ENCODE data around the gene LAMA5. TPM values are rescaled to one million over a fixed set of nuclear protein-coding genes. Genes with fewer than 3 reads are reported as not detected.

LAMA5 gene
- total RNA-seq, 1 experiment from 2014 or later: 1,050 TPM

DNA sequence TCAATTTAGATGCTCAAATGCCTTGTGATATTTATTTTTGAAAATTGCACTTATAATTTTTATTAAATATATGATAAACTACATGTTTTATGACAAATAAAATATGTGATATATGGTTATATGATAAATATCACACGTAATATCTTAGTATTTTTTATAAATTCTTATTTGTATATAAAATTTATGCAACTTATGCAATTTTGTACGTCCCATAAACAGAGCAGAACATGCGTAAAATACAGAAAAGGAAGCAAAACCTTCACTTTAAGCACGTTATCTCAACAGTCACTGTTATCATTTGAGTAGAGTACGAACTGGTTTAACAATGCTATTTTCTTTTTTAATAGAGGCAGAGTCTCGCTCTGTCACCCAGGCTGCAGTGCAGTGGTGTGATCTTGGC lies 80.0 kb downstream of the LAMA5 start:
- Mint-ChIP-seq H3K36me3 (ENCODE audit: insufficient read depth, unreplicated experiment) (peaks cover 77% of the 10 kb centered on the region), H3K27ac (ENCODE audit: unreplicated experiment) (no peak overlapping the region), H3K4me3 (ENCODE audit: unreplicated experiment) (no peak overlapping the region), H3K4me1 (ENCODE audit: low read depth, unreplicated experiment) (no peaks in the 10 kb centered on the region), H3K9me3 (ENCODE audit: unreplicated experiment) (no peaks in the 10 kb centered on the region), H3K27me3 (ENCODE audit: insufficient read depth, unreplicated experiment) (no peaks in the 10 kb centered on the region)
- Histone ChIP-seq H3K27me3 (replicated peaks; ENCODE audit: control insufficient read depth, insufficient read depth, low read length) (no peaks in the 10 kb centered on the region), H3K4me1 (no peaks in the 10 kb centered on the region), H3K4me3 (ENCODE audit: low read depth, low read length) (no peak overlapping the region), H3K9me3 (no peaks in the 10 kb centered on the region), H3K36me3 (ENCODE audit: control insufficient read depth, insufficient read depth, low read length) (peaks cover 16% of the 10 kb centered on the region)
- BruUV-seq (replicated peaks): no TSS peak
- intact Hi-C loops (cut with micrococcal nuclease; ENCODE audit: unreplicated experiment): no loop called here
- POLR2A ChIA-PET: no interaction called here
- DNase-seq: no peak
- TF ChIP-seq, protein P1, sequence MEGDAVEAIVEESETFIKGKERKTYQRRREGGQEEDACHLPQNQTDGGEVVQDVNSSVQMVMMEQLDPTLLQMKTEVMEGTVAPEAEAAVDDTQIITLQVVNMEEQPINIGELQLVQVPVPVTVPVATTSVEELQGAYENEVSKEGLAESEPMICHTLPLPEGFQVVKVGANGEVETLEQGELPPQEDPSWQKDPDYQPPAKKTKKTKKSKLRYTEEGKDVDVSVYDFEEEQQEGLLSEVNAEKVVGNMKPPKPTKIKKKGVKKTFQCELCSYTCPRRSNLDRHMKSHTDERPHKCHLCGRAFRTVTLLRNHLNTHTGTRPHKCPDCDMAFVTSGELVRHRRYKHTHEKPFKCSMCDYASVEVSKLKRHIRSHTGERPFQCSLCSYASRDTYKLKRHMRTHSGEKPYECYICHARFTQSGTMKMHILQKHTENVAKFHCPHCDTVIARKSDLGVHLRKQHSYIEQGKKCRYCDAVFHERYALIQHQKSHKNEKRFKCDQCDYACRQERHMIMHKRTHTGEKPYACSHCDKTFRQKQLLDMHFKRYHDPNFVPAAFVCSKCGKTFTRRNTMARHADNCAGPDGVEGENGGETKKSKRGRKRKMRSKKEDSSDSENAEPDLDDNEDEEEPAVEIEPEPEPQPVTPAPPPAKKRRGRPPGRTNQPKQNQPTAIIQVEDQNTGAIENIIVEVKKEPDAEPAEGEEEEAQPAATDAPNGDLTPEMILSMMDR (IDR thresholded peaks at IDR 0.05; ENCODE audit: insufficient read depth in 1 of 2, low read depth in 1 of 2, low read length in 1 of 2, severe bottlenecking in 1 of 2, unreplicated experiment in 1 of 2): no peak
- CTCF ChIA-PET: no interaction called here

DNA sequence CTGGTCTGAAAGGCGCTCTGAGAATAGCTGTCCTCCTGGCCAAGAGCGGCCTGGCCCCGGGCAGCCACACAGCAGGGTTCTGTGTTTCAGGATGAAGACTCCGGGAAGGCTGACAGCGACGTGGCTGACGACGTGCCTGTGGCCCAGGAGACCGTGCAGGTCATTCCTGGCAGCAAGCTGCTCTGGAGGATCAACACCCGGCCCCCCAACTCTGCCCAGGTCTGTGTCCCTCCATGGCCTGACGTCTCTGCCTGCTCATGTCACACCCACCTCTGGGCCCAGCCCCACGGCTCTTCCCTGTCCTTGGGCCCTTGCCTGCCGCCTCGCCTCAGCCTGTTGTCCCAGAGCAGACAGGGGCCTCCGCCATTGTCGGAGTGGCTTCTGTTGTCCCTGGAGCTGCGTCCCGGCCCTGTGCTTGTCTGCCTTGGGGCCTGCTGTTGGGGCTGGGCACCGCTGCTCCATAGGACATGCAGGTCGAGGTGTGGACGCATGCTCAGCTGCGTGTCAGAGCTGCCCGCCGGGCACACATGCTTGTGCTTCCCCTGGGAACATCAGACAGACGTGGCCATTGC lies 80.5 kb downstream of the LAMA5 start:
- no peak overlapping the region for H3K27ac Mint-ChIP-seq (ENCODE audit: unreplicated experiment)
- H3K4me3 Mint-ChIP-seq (ENCODE audit: unreplicated experiment): no peak overlapping the region
- ChIA-PET POLR2A (no interaction called here), CTCF (interaction anchor here (0.7 kb wide), 1 partner anchor 20 kb away, joined by 4 read pairs; no protein-coding TSS in a partner anchor)
- BruUV-seq (replicated peaks): no TSS peak
- Histone ChIP-seq H3K36me3 (ENCODE audit: control insufficient read depth, insufficient read depth, low read length) (peaks cover 17% of the 10 kb centered on the region), H3K4me3 (ENCODE audit: low read depth, low read length) (no peak overlapping the region), H3K27me3 (replicated peaks; ENCODE audit: control insufficient read depth, insufficient read depth, low read length) (no peaks in the 10 kb centered on the region), H3K9me3 (no peaks in the 10 kb centered on the region), H3K4me1 (no peaks in the 10 kb centered on the region)
- TF ChIP-seq, protein P1 (IDR thresholded peaks at IDR 0.05; ENCODE audit: insufficient read depth in 1 of 2, low read depth in 1 of 2, low read length in 1 of 2, severe bottlenecking in 1 of 2, unreplicated experiment in 1 of 2): no peak
- H3K4me1 Mint-ChIP-seq (ENCODE audit: low read depth, unreplicated experiment): no peaks in the 10 kb centered on the region
- H3K36me3 Mint-ChIP-seq (ENCODE audit: insufficient read depth, unreplicated experiment): peaks cover 77% of the 10 kb centered on the region
- H3K9me3 Mint-ChIP-seq (ENCODE audit: unreplicated experiment): no peaks in the 10 kb centered on the region
- intact Hi-C loops (cut with micrococcal nuclease; ENCODE audit: unreplicated experiment): no loop called here
- H3K27me3 Mint-ChIP-seq (ENCODE audit: insufficient read depth, unreplicated experiment): no peaks in the 10 kb centered on the region
- DNase-seq: no peak

DNA sequence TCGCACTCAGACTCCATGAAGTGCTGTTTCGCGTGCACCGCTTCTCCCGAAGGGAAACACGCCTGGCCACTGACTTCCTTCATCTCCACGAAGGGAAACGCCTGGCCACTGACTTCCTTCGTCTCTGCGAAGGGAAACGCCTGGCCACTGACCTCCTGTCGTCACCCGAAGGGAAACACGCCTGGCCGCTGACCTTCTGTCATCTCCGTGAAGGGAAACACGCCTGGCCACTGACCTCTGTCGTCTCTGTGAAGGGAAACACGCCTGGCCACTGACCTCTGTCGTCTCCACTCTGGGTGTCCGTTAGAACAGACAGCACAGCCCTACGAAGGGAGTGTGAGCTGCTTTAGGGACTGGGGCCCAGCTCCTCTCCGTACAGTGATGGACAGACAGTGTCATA lies 81.4 kb downstream of the LAMA5 start:
- Mint-ChIP-seq H3K36me3 (ENCODE audit: insufficient read depth, unreplicated experiment) (peaks cover 77% of the 10 kb centered on the region), H3K4me3 (ENCODE audit: unreplicated experiment) (no peak overlapping the region), H3K27ac (ENCODE audit: unreplicated experiment) (no peak overlapping the region), H3K9me3 (ENCODE audit: unreplicated experiment) (no peaks in the 10 kb centered on the region), H3K27me3 (ENCODE audit: insufficient read depth, unreplicated experiment) (no peaks in the 10 kb centered on the region), H3K4me1 (ENCODE audit: low read depth, unreplicated experiment) (no peaks in the 10 kb centered on the region)
- BruUV-seq (replicated peaks): no TSS peak
- Histone ChIP-seq H3K36me3 (ENCODE audit: control insufficient read depth, insufficient read depth, low read length) (peaks cover 17% of the 10 kb centered on the region), H3K9me3 (no peaks in the 10 kb centered on the region), H3K4me1 (no peaks in the 10 kb centered on the region), H3K4me3 (ENCODE audit: low read depth, low read length) (no peak overlapping the region), H3K27me3 (replicated peaks; ENCODE audit: control insufficient read depth, insufficient read depth, low read length) (no peaks in the 10 kb centered on the region)
- TF ChIP-seq, protein P1 (IDR thresholded peaks at IDR 0.05; ENCODE audit: insufficient read depth in 1 of 2, low read depth in 1 of 2, low read length in 1 of 2, severe bottlenecking in 1 of 2, unreplicated experiment in 1 of 2): no peak
- ChIA-PET CTCF (interaction anchor here (0.7 kb wide), 2 partner anchors 8 to 21 kb away, joined by 4 to 6 read pairs; no protein-coding TSS in a partner anchor), POLR2A (no interaction called here)
- DNase-seq: no peak
- intact Hi-C loops (cut with micrococcal nuclease; ENCODE audit: unreplicated experiment): no loop called here

Measured in Caco-2 (cell line).